NCI-H1092 treated with DMSO at 0.1 percent for 48 hours (cell line): ENCODE data around the gene NFE2L1.
"Not testable (repeated sequence)": the region's sequence is repeated elsewhere in the genome, so short reads cannot be mapped to it uniquely, and the experiment has no call there.

Source experiments
- DNase-seq: peaks from one replicate; lab custom pipeline; 2025; lab: John Stamatoyannopoulos, UW

Gene NFE2L1

DNA sequence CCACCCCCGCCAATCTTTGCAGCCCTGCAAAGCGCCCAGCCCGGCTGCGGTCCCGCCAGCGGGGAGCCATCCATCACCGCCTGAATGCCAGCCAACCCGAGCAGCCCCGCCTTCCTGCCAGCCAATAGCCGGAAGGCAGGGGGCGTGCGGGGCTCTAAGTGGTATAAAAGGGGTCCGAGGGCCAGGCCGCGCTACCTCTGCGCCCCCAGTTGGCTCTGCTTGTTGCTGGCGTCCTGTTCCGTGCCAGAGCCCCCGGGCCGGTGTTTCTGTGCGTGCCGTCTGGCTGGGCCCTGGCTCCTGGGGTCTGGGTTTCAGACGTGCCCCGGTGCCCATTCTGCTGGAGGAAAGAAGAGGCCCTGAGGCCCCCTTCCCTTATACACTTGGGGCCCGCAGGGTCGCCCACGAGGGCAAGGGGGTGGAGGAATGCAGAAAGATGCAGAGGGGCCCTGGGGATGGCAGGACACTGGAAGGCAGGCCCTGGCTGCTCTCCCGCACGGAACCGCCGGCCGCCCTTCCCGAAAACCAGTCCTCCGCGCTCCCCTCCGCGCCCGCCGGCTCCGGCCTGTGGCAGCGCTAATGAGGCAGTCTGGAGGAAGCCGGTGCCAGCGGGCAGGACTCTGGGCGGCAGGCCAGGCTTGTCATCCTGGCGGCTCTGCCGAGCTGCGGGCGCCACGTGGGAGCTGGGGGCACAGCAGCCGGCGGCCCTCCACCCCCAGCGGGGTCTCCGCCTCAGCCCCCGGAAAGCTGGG, 24.6 kb upstream of the NFE2L1 start:
- DNase-seq: peak; percentile 89

DNA sequence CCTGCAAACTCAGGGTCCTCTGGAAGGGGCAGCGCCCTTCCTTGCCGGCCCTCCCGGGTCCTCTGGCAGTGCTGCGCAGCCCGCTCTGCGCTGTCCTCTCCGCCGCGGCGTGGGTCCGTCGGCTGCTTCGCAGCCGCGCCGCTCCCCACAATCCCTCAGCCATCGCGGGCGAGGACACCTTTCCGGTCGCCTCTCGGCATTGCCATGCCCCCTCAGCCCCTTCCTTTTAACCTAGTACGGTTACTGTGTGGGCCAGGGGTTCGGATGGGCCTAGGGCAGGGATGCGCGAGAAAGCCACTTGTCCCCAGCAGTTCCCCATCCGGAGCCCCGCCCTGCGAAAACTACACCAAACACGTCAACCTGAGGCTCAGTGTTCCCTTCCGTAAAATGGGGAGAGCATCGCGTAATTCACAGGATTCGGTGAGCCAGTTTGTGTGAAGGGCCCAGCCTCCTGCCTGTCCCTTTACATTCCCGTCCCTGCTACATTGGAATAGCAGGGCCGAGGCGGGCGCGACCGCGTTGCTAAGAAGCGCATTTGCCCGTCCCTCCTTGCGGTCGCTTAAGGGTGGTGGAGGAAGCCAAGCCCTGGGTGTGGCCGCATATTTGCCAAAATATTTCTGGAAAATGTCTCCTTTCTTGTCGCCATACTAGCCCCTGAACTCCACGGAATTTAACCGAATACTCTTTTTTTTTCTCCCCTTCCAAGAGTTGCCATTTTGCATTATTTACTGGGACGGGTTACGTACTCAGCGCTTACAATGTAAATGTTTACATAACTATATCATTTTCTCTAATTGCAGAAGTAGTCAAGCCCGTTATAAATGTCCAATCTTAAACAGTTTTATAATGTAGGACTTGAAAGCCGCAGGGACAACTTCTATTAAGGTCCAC, 23.8 kb upstream of the NFE2L1 start:
- peak; percentile 55 for DNase-seq

DNA sequence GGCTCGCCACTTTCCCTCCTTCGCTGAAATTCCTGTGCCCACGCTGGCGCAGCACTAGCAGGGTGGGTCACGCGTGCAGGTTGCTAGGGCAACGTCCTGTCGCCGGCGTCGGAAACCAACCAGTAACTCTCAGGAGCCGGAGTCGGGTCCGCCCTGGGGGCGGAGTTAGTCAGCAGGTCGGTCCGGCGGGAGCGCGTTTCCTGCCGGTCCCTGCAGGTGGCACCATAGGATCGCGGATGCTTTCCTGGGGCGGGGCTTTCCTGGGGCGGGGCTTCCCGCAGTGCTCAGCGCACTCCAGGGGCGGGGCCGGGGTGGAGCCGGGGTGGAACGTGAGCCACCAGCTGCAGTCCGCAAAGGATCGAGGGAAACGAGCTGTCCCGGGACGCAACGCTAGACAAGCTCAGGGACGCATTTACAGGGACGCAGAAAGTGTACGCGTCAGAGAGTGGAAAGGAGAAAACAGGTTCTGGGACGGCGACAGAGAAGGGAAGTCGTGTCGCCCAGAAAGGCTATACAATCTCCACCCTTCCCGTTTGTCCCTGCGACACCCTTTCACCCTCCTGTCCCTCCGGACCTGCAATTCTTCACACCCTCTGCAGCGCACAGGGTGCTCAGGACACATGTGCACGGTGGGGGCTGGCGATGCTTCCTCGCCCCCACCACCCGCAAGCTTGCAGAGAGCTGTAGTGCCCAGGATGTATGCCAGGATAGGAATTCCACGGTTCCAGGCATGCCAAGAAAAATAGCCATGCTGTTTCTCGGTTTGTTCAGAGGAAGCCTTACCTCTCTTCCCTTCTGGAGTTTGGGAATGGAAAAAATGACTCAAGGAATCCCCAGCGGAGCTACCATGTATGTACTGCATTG, 22.9 kb upstream of the NFE2L1 start:
- peak; percentile 96 for DNase-seq

DNA sequence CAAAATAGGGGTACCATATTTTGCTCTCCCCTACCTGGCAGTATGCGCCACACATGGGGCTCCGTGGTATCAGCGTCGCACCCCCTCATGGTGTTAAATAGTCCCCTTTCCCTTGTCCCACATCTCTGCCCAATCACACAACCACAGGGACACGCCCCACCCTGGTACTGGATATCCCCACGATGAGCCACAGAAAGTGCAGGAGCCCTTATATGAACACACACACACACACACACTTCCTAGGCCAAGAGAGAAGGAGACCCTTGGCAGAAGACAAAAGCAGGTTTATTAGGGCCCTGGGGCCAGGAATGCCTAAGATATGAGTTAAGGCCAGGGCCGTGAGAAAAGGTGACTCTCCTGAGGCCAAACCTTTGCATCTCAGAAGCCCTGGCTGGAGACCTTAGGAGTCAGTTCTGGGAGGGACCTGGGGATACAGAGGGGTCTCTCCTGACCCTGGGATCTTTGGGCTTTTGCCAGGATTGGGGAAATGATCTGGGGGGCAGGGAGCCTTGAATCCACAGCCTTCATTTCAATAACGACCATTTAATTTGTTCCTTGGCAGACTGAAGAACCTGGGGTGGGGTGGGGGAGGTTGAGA, 22.2 kb upstream of the NFE2L1 start:
- DNase-seq: no peak

GRCh38 chr17:48026502-48027321, 21.4 kb upstream of the NFE2L1 start:
- DNase-seq: peak; percentile 75

- DNase-seq: no peak
These were observed 20.7 kb upstream of the NFE2L1 start for GRCh38 chr17:48027322-48027981.

DNA sequence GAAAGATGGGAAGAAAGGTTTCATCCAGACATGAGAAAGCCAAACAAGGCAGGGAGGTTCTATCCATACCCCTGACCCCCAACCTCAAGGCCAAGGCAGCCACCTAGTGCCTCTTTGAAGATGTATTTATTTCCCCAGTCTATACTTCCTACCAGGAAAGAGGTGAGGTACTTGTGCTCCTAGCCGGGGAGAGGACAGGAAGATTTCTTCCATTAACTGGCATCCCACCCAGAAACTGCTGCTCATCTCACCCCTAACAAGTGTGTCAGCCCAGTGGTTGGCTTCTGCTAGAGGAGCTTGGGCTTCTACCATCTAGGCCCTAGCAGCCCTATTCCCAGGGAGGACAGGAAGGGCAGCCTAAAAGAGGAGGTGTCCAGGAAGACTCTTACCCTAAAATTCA, 19.4 kb upstream of the NFE2L1 start:
- DNase-seq: no peak

DNA sequence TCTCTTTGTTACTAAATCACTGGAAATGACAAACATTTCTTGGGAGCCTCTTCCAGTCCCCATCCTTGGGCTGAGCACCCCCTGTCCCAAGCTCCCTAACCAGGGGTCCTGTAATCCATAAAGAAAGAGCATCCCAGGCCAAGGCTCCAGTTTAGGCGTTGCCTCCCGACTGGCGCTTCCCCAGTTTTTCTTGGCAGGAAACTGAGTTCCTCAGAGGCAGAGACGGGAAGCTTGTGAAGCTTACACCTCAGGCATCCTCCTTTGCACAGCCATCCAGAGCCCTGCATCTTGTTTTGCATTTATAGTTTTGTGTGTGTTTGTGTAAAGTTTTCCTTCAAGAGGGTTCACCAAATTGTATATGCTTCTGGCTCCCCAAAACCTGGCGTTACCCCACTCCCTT, 17.6 kb upstream of the NFE2L1 start:
- no peak for DNase-seq

DNA sequence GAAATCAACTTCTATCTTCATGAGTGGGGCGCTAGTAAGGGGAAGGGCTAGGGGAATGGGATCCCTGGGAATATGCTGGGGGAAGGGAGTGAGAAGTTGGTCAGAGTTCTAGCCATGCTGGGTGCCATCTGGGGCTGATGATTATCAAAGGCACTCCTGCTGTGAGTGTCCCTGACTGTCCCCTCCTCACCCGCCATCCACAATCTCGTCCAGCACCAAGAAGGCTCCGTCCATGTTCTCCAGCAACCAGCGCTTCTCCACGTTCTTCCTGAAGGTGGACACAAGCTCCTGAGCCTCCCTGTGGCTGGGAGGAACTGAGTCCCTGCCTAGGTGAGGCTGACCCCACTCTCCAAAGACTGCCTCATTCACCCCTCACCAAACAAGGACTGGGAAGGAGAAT, 16.2 kb upstream of the NFE2L1 start:
- no peak for DNase-seq

- not testable (repeated sequence) for DNase-seq
These were observed 13.4 kb upstream of the NFE2L1 start for GRCh38 chr17:48034734-48035133.

DNA sequence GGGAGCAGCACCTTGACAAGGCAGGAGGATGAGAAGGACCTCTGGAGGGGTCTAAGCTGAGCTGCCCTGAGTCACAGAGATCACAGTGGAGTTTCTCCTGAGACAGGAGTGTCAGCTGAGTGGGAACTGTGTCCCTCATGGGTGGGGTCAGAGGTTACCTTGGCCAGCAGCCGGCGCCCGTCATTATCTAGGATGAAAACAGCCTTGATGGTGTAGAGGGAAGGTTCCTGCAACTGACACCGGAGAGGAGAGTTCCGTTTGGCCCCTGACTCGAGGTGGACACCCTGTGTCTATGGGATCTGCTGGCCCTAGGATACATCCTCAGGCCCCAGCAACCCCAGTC, 11.5 kb upstream of the NFE2L1 start:
- DNase-seq: no peak

DNA sequence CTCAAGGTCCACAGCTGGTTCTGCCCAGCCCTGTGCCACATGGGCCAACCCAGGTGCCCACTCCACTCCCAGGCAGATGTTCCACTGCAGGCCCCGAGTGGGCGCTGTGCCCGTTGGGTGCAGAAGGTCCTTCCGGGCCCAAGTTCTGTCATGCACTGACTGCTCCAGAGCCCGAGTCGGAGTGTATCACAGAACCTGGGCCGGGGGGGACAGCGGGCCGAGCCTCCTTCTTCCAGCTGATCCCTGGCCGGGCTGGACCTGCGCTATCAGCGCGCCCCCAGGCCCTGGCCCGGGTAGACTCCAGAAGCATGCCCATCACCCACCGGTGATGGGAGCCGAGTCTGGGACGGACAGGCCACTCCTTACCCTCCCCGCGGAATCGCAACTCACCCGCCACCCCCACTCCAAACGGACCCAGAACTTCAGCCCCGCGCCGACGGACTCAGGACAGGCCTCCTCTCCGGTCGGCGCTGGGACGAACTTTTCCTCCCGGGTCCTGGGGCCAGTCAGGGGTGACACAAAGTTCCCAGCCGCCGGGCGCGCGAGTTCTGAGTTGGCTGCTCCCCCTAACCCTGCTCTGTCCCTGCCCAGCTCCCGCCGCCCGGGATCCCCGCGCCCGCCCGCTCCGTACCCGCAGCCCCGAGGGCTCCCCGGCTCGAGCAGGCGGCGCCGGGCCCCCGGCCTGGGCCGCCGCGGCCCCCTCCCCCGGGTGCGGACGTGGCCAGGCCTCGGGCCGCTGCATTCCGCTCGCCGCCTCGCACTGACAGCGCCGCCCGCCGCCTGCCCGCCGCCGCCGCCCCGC, 10.9 kb upstream of the NFE2L1 start, which contains the start of gene COPZ2:
Gene COPZ2 (minus strand): TSS at position 762 of the 802 bp plus-strand sequence. CDS start 20 bp downstream, at position 742.
- no peak for DNase-seq

DNA sequence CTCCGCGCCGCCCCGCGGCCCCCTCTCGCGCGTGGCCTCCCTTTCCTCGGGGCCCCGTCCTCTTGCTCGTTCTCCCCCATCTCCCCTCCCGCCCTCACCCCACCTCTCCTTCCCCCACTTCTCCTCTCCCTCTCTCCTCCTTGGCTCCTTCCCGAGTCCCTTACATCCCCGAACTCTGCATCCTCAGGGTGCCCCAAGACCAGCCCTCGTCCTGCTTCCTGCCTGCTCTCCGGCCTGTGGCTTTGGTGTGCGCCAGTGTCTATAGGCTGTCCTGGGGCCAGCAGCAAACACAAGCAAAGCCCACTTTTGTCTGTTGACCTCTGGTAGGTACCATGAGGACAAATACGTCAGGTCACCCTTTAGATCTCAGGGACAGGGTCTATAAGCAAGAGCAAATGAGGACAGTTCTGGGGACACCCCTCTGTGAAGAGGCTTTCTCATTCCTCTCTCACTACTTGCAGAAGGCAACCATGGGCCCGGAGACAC, 10.3 kb upstream of the NFE2L1 start:
- no peak for DNase-seq

DNA sequence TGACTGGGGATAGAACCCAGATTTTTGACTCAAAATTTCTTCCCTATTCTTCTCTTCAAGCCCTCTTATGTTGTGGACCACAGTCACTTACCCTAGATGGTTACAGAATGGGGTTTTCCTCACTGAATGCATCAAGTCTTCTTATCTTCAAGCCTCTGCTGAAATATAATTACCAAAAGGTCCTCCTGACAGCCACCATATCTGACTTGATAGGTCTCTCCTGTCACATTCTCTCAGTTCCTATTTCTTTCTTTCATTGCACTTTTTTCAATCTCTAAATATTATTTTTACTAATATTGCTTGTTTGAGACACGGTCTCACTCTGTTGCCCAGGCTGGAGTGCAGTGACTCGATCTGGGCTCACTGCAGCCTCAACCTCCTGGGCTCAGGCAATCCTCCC, 9.5 kb upstream of the NFE2L1 start:
- DNase-seq: no peak

- DNase-seq: no peak
These were observed 5.0 kb upstream of the NFE2L1 start for GRCh38 chr17:48043176-48043575.

GRCh38 chr17:48044851-48045250, 3.3 kb upstream of the NFE2L1 start:
- DNase-seq: no peak

- DNase-seq: no peak
These were observed 2.7 kb upstream of the NFE2L1 start for GRCh38 chr17:48045316-48046001.

- DNase-seq: no peak
These were observed 1.9 kb upstream of the NFE2L1 start for GRCh38 chr17:48046296-48046695.
